ENCODE data around the gene ARL16. TPM values are rescaled to one million over a fixed set of nuclear protein-coding genes. Genes with fewer than 3 reads are reported as not detected.
A peak's percentile ranks its signal among the peaks of the same experiment; 100 is the strongest.

The ARL16 gene
- total RNA-seq, 1 donor from 2014 or later = 29.5 TPM

- Mint-ChIP-seq H3K4me1 (ENCODE audit: low read depth) (peaks cover 30% of the 10 kb centered on the region), H3K4me3 (ENCODE audit: unreplicated experiment) (no peak overlapping the region), H3K9me3 (ENCODE audit: low read depth) (no peaks in the 10 kb centered on the region), H3K27ac (ENCODE audit: unreplicated experiment) (no peak overlapping the region), H3K27me3 (ENCODE audit: low read depth) (no peaks in the 10 kb centered on the region), H3K36me3 (ENCODE audit: low read depth) (peaks cover 18% of the 10 kb centered on the region)
- no peak for DNase-seq (ENCODE audit: low spot score)
- no peak for TF ChIP-seq CTCF (IDR thresholded peaks at IDR 0.05)
These were observed 3.0 kb upstream of the ARL16 start for GRCh38 chr17:81686614-81687013.

- H3K4me3 Mint-ChIP-seq (ENCODE audit: unreplicated experiment) = peak overlapping the region; percentile 89
- no peaks in the 10 kb centered on the region for H3K9me3 Mint-ChIP-seq (ENCODE audit: low read depth)
- H3K27me3 Mint-ChIP-seq (ENCODE audit: low read depth) = no peaks in the 10 kb centered on the region
- no peak for TF ChIP-seq CTCF (IDR thresholded peaks at IDR 0.05)
- no peak for DNase-seq (ENCODE audit: low spot score)
- H3K36me3 Mint-ChIP-seq (ENCODE audit: low read depth) = peaks cover 15% of the 10 kb centered on the region
- peak overlapping the region; percentile 96 for H3K27ac Mint-ChIP-seq (ENCODE audit: unreplicated experiment)
- H3K4me1 Mint-ChIP-seq (ENCODE audit: low read depth) = peaks cover 33% of the 10 kb centered on the region
These were observed 1.5 kb upstream of the ARL16 start for GRCh38 chr17:81685108-81685507.

GRCh38 chr17:81684442-81684911, 880 bp upstream of the ARL16 start:
- no peak for TF ChIP-seq CTCF (IDR thresholded peaks at IDR 0.05)
- H3K27me3 Mint-ChIP-seq (ENCODE audit: low read depth) = no peaks in the 10 kb centered on the region
- peaks cover 33% of the 10 kb centered on the region for H3K4me1 Mint-ChIP-seq (ENCODE audit: low read depth)
- peaks cover 13% of the 10 kb centered on the region for H3K36me3 Mint-ChIP-seq (ENCODE audit: low read depth)
- DNase-seq (ENCODE audit: low spot score) = no peak
- peak overlapping the region; percentile 89 for H3K4me3 Mint-ChIP-seq (ENCODE audit: unreplicated experiment)
- H3K9me3 Mint-ChIP-seq (ENCODE audit: low read depth) = no peaks in the 10 kb centered on the region
- peak overlapping the region; percentile 96 for H3K27ac Mint-ChIP-seq (ENCODE audit: unreplicated experiment)

- TF ChIP-seq CTCF (IDR thresholded peaks at IDR 0.05) = no peak
- H3K27ac Mint-ChIP-seq (ENCODE audit: unreplicated experiment) = peak overlapping the region; percentile 80
- no peaks in the 10 kb centered on the region for H3K9me3 Mint-ChIP-seq (ENCODE audit: low read depth)
- no peak for DNase-seq (ENCODE audit: low spot score)
- H3K27me3 Mint-ChIP-seq (ENCODE audit: low read depth) = no peaks in the 10 kb centered on the region
- H3K4me1 Mint-ChIP-seq (ENCODE audit: low read depth) = peaks cover 33% of the 10 kb centered on the region
- H3K36me3 Mint-ChIP-seq (ENCODE audit: low read depth) = peaks cover 10% of the 10 kb centered on the region
- H3K4me3 Mint-ChIP-seq (ENCODE audit: unreplicated experiment) = peak overlapping the region; percentile 84
These were observed 401 bp downstream of the ARL16 start for GRCh38 chr17:81683208-81683583.

GRCh38 chr17:81682565-81683207, 911 bp downstream of the ARL16 start:
- Mint-ChIP-seq H3K9me3 (ENCODE audit: low read depth) (no peaks in the 10 kb centered on the region), H3K4me3 (ENCODE audit: unreplicated experiment) (peak overlapping the region; percentile 84), H3K36me3 (ENCODE audit: low read depth) (peaks cover 10% of the 10 kb centered on the region), H3K4me1 (ENCODE audit: low read depth) (peaks cover 33% of the 10 kb centered on the region), H3K27ac (ENCODE audit: unreplicated experiment) (peak overlapping the region; percentile 80), H3K27me3 (ENCODE audit: low read depth) (no peaks in the 10 kb centered on the region)
- no peak for TF ChIP-seq CTCF (IDR thresholded peaks at IDR 0.05)
- DNase-seq (ENCODE audit: low spot score) = no peak
